NCI-H187 (cell line): ENCODE data around the gene BIN2.
"Not testable (repeated sequence)": the region's sequence is repeated elsewhere in the genome, so short reads cannot be mapped to it uniquely, and the experiment has no call there.

Source experiments
- DNase-seq, 2 experiments: peaks; one replicate each; lab custom pipeline; 2025; lab: John Stamatoyannopoulos, UW

The BIN2 gene

GRCh38 chr12:51259600-51259999 lies 64.4 kb downstream of the BIN2 start:
- DNase-seq: not testable (repeated sequence)

- no peak for DNase-seq
Observed at GRCh38 chr12:51254536-51254935, 69.4 kb downstream of the BIN2 start.

GRCh38 chr12:51253276-51253675 lies 70.7 kb downstream of the BIN2 start:
- no peak for DNase-seq

- peak in 1 of 2 experiments; percentile 5 for DNase-seq
Observed at GRCh38 chr12:51247523-51248206, 76.3 kb downstream of the BIN2 start.

GRCh38 chr12:51246254-51246853 lies 77.6 kb downstream of the BIN2 start:
- no peak for DNase-seq

GRCh38 chr12:51245476-51246253 lies 78.3 kb downstream of the BIN2 start:
- DNase-seq: no peak

- DNase-seq: no peak
Observed at GRCh38 chr12:51244269-51244668, 79.7 kb downstream of the BIN2 start.

GRCh38 chr12:51242876-51243275 lies 81.1 kb downstream of the BIN2 start:
- DNase-seq: no peak

- no peak for DNase-seq
Observed at GRCh38 chr12:51242120-51242519, 81.9 kb downstream of the BIN2 start.

GRCh38 chr12:51240971-51241370 lies 83.0 kb downstream of the BIN2 start:
- no peak for DNase-seq

- DNase-seq: peak; percentile 93 to 96
Observed at GRCh38 chr12:51238510-51239334, 85.3 kb downstream of the BIN2 start, which contains the start of gene DAZAP2. Gene DAZAP2 (plus strand): TSS chr12:51238826. CDS start chr12:51238908, 82 bp downstream.

GRCh38 chr12:51238037-51238509 lies 85.9 kb downstream of the BIN2 start:
- peak in 1 of 2 experiments; percentile 88 for DNase-seq

- no peak for DNase-seq
Observed at GRCh38 chr12:51234530-51234929, 89.4 kb downstream of the BIN2 start.

GRCh38 chr12:51232642-51233041 lies 91.3 kb downstream of the BIN2 start:
- no peak for DNase-seq
